HS-27A (cell line): Measurements from ENCODE around the gene POLD4.

Experiments used
- DNase-seq: peaks from one replicate; pipeline ENCODE4 v3.0.0-alpha.2; 2012; ENCODE audit warnings: low read depth, missing footprints

The POLD4 gene

DNA sequence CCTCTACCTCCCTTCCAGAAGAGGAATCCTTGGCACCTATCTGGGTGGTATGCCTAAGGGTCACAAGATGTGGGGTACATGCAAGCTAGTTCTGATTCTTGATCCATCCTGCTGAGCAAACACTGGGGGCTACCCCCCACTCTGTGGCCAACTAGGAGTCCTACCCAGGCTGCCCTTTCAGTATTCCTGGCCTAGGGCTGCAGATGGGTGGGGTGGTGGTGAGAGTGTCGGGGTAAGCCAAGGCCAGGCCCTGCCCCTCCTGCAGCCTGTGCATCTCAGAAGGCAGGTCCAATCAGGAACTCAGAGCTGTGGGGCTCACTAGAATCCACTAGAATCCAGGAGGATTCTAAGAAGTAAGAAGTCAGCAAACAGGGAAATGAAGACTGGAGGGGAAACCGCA is 39.1 kb downstream of the POLD4 start:
- DNase-seq, result no peak

GRCh38 chr11:67313125-67313890 is 40.0 kb downstream of the POLD4 start:
- DNase-seq, result no peak

GRCh38 chr11:67312187-67313021 is 40.9 kb downstream of the POLD4 start:
- DNase-seq, result no peak

DNA sequence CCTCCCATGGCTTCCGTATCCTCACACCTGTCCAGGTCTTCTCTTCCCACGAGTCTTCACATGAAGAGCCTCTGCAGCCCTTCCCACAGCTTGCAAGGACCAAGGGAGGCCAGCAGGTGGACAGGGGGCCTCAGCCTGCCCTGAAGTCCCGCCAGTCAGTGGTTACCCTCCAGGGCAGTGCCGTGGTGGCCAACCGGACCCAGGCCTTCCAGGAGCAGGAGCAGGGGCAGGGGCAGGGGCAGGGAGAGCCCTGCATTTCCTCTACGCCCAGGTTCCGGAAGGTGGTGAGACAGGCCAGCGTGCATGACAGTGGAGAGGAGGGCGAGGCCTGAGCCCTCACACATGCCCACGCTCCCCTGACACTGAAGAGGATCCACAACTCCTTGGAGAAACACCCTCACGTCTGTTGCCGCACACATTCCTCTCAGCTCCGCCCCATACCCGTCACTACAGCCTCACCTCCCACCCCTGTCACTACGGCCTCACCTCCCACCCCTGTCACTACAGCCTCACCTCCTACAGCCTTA is 41.7 kb downstream of the POLD4 start:
- DNase-seq, result no peak

DNA sequence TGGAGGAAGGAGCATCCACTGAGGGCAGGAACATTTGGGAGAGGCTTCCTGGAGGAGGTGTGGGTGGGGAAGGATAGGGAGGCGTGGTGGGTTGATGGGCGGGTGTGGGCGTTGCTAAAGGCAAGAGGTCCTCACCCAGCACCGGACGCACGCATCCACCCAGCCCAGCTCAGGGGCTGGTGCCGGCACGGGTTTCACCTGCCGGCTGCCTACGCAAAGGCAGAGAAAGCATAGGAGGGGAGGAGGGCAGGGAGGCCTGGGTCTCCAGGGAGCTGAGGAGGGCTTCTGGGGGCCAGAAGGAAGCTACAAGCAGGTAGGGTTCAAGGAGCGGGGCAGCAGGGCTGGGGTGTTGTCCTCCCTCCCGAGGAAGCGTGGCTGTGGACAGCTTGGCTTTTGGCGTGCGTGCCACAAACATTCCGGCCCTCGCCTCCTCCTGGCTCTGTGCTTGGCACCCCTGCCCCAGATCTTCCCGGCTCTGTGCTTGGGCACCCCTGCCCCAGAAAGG is 42.2 kb downstream of the POLD4 start:
- no peak for DNase-seq

DNA sequence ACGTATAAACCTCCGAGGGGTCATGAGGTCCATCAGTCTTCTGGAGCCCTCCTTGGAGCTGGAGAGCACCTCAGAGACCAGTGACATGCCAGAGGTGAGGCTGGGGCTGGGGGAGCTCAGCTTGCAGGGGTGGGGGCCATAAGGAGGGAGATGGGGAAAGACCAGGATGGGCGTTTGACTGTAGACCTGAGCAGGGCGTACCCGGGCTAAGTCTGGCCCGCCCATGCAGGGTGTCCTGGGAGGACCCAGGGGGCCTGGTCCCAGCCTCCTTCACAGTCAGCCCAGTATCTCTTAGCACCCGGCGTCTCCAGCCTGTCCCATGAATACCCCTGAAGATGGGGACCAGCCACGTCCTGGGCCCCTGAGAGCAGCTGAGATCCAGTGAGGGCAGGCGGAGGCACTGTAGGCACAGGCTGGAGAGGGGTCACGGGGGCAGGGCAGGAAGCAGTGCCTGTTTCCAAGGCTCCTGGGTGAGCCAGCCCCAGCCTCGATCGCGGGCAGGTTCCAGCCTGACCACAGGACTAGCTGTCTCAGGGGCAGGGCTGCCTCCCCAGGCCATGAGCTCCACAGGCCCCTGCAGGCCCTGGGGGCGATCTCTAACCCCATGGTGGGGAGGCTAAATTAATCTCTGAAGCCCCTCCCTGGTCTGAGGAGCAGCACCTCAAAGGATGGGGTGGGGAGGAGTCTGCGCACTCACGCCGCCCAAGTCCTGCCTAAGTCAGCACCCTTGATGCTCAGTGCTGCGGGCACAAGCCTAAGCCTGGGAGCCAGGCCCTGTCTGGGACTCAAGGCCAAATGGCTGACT is 42.9 kb downstream of the POLD4 start:
- DNase-seq, result no peak

- DNase-seq, result no peak
Measured at GRCh38 chr11:67309661-67310061, 43.7 kb downstream of the POLD4 start.

DNA sequence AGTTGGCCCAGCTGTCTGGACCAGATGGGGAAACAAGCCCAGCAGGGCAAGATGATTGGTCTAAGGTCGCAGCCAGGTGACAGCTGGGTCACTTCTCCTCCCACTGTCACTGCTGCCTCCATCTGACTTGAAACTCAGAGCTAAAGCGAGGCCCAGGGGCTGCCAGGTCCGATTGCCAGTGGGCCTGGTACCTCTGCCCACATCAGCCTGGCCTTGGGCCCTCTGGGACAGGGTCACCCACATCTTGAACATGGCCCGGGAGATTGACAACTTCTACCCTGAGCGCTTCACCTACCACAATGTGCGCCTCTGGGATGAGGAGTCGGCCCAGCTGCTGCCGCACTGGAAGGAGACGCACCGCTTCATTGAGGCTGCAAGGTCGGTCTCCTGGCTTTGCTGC is 44.2 kb downstream of the POLD4 start:
- no peak for DNase-seq

DNA sequence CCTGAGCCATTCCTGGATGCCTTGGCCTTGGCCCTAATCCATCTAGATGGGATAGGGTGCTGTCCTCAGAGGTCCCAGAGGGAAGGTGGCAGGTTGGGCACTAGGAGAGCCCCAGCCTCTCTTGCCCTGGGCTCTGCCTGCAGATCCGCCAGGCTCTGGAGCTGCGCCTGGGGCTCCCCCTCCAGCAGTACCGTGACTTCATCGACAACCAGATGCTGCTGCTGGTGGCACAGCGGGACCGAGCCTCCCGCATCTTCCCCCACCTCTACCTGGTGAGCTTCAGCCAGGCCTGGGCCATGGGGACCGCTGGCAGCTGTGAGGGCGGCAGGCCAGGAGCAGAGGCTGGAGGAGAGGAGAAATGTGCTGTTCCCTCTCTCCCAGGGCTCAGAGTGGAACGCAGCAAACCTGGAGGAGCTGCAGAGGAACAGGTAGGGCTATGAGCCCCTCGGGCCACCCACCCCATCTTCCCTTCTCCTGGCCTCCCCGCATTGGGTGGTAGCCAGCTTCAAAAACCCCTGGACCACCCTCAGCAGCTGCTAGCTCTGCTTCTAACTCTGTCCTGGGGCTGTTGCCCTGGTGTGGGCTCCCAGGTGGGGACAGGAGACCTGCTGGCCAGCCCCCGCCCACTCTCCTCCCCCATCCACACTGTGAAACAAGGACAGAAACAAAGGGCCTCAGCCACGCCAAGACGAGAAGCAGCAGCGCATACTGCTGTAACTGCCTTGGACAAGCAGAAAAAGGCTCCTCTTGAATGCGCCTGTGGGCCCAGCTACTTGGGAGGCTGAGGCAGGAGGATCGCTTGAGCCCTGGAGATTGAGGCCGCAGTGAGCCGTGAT is 45.1 kb downstream of the POLD4 start:
- no peak for DNase-seq

DNA sequence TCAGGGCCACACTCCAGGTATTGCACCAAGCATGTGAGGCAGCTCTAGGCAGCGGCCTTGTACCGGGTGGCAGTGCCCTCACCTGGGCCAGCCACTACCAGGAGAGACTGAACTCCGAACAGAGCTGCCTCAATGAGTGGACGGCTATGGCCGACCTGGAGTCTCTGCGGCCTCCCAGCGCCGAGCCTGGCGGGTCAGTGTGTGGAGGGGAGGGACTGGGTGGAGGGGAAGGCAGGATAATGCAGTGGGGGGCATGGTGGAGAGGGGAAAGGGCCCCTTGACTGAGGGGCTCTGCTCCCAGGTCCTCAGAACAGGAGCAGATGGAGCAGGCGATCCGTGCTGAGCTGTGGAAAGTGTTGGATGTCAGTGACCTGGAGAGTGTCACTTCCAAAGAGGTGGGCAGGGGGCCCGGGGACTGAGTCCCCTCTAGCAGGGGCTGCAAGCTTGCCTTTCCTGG is 45.8 kb downstream of the POLD4 start:
- DNase-seq, result no peak

- no peak for DNase-seq
Measured at GRCh38 chr11:67306769-67307544, 46.4 kb downstream of the POLD4 start.

- no peak for DNase-seq
Measured at GRCh38 chr11:67304511-67305113, 48.7 kb downstream of the POLD4 start.

GRCh38 chr11:67303835-67304411 is 49.4 kb downstream of the POLD4 start:
- no peak for DNase-seq

GRCh38 chr11:67303132-67303834 is 50.1 kb downstream of the POLD4 start, which contains the start of gene SSH3:
Gene SSH3 (plus strand): TSS chr11:67303530. CDS start chr11:67303626, 96 bp downstream.
- no peak for DNase-seq

DNA sequence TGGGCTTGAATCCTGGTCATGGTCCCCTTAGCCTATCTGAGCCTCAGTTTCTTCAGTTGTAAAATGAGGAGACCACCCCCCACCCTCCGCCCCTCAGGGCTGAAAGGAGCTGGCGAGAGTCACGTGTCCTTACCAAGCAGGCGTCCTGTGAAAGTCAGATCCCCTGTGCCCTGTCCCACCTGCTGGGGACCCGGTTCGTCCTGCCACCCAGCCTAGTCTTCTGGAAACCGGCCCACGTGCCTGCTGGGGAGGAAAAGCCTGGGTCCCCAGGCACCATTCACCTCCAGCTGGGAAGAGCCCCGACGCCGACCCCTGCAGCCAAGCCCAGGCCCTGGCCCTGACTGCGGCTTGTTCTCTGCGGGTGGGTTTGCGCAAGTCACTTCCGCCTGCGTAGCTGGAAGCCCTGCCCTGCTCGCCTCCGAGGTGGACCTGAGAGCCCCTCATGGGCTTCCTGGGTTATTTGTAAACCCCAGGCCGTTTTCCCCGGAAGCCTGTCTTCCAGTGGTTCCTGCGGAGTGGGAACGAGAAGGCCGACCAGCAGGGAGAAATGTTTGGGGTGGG is 50.7 kb downstream of the POLD4 start:
- DNase-seq, result no peak

DNA sequence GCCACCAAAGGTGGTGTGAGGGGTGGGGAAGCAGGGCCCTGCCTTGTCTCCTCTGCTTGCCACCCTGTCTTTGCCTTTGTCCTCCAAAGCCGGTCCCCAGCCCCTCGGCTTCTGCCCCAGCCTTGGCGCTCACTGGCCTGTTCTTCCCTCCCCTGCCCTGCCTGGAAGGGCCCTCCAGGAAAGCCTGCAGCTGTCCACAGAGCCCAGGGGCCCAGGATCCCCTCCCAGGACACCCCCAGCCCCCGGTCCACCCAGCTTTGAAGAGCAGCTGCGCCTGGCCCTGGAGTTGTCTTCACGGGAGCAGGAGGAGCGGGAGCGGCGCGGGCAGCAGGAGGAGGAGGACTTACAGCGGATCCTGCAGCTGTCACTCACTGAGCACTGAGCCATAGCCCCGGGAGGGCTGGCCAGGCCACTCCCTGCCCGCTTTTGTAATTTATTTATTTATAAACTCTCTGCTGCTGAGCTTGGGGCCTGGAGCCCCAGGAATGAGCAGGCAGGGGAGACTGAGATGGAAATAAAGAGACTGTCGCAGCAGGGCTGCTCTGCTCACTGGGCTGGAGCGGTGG is 51.3 kb downstream of the POLD4 start:
- DNase-seq, result no peak

GRCh38 chr11:67301313-67301921 is 51.9 kb downstream of the POLD4 start:
- DNase-seq, result no peak
